Measurements from ENCODE around the gene HYPK.

The HYPK gene

DNA sequence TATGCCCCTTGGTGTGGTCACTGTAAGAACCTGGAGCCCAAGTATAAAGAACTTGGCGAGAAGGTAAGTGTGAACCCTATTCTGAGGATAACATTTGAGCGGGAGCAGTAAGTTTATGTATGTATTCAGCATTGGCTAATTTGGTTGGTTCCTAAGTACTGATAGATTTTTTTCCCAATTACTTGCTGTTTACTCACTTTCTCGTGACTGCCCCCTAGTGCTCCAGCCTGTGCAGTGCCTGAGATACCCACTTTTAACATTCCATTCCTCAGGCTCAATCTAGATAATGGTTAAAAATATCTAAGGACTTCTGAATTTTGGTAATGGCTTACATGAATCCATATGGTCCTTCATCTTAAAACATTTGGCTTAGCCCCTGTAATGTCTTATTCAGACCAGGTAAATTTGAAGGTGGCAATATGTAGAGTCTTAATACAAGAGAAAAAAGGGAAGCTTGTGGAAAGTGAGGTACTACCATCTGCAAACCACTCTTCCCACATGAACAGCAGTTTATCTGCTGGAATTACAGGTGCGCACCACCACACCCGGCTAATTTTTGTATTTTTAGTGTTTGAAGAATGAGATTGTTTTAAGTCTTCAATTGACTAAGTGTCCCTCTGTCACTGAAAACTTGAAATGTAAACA is 30.7 kb upstream of the HYPK start:
- no peak overlapping the region for H4K8ac ChIP-seq (ENCODE audit: low read depth, low read length)
- H2AFZ ChIP-seq (ENCODE audit: low read length) = no peak overlapping the region
- no peak overlapping the region for H2BK120ac ChIP-seq (ENCODE audit: low read depth, low read length)
- H3K18ac ChIP-seq (ENCODE audit: low read length) = no peak overlapping the region
- H3K4ac ChIP-seq (ENCODE audit: low read length) = no peak overlapping the region
- no peak overlapping the region for H3K4me2 ChIP-seq (ENCODE audit: insufficient read depth, low read length, poor library complexity, severe bottlenecking)
- H2BK12ac ChIP-seq (ENCODE audit: low read length) = no peak overlapping the region
- H2AK5ac ChIP-seq (ENCODE audit: low read depth, low read length) = no peak overlapping the region
- H3K14ac ChIP-seq (ENCODE audit: low read length) = no peak overlapping the region
- no peaks in the 10 kb centered on the region for H3K79me1 ChIP-seq (ENCODE audit: low read depth, low read length)
- H4K91ac ChIP-seq (ENCODE audit: low read depth, low read length, poor library complexity) = no peak overlapping the region
- H3K36me3 ChIP-seq (replicated peaks in 1 of 2; ENCODE audit: control insufficient read depth in 2 of 2, insufficient read depth in 2 of 2, low read length in 2 of 2) = peaks cover 30 to 96% of the 10 kb centered on the region in 2 donors
- H3K4me3 ChIP-seq (ENCODE audit: low read length in 2 of 2) = no peak overlapping the region
- no peaks in the 10 kb centered on the region for H3K9me3 ChIP-seq (replicated peaks in 1 of 2; ENCODE audit: control insufficient read depth in 2 of 2, insufficient read depth in 1 of 2, low read depth in 1 of 2, low read length in 2 of 2)
- no peak overlapping the region for H3K9ac ChIP-seq (ENCODE audit: low read depth, low read length, poor library complexity)
- H3K27me3 ChIP-seq (ENCODE audit: control insufficient read depth in 3 of 3, insufficient read depth in 3 of 3, low read depth in 1 of 3, low read length in 3 of 3) = no peaks in the 10 kb centered on the region
- H2BK5ac ChIP-seq (ENCODE audit: low read length) = no peak overlapping the region
- H3K27ac ChIP-seq (replicated peaks; ENCODE audit: low read length) = no peak overlapping the region
- no peak overlapping the region for H2BK15ac ChIP-seq (ENCODE audit: low read length)
- no peaks in the 10 kb centered on the region for H3K4me1 ChIP-seq (ENCODE audit: control insufficient read depth in 2 of 2, insufficient read depth in 1 of 2, low read depth in 1 of 2, low read length in 2 of 2)
- WGBS, 2 donors (ENCODE audit: extremely low coverage in 2 of 2, insufficient read length in 2 of 2, insufficient replicate concordance in 1 of 2) = no CpG with 5 or more reads among the region's 5 CpGs
- H3K23ac ChIP-seq (ENCODE audit: low read depth, low read length, poor library complexity) = no peak overlapping the region
- DNase-seq (ENCODE audit: low spot score) = no peak

GRCh38 chr15:43771816-43772215 is 28.6 kb upstream of the HYPK start:
- Histone ChIP-seq H3K14ac (ENCODE audit: low read length) (no peak overlapping the region), H2BK120ac (ENCODE audit: low read depth, low read length) (no peak overlapping the region), H3K27ac (replicated peaks; ENCODE audit: low read length) (no peak overlapping the region), H3K4me1 (ENCODE audit: control insufficient read depth in 2 of 2, insufficient read depth in 1 of 2, low read depth in 1 of 2, low read length in 2 of 2) (peaks cover 0 to 6% of the 10 kb centered on the region in 2 donors), H3K27me3 (ENCODE audit: control insufficient read depth in 3 of 3, insufficient read depth in 3 of 3, low read depth in 1 of 3, low read length in 3 of 3) (peaks cover 0 to 10% (median 2%) of the 10 kb centered on the region in 3 experiments), H3K18ac (ENCODE audit: low read length) (no peak overlapping the region), H2AFZ (ENCODE audit: low read length) (no peak overlapping the region), H3K23ac (ENCODE audit: low read depth, low read length, poor library complexity) (no peak overlapping the region), H3K36me3 (replicated peaks in 1 of 2; ENCODE audit: control insufficient read depth in 2 of 2, insufficient read depth in 2 of 2, low read length in 2 of 2) (peaks cover 22 to 86% of the 10 kb centered on the region in 2 donors), H3K4ac (ENCODE audit: low read length) (no peak overlapping the region), H3K9me3 (replicated peaks in 1 of 2; ENCODE audit: control insufficient read depth in 2 of 2, insufficient read depth in 1 of 2, low read depth in 1 of 2, low read length in 2 of 2) (no peaks in the 10 kb centered on the region), H3K79me1 (ENCODE audit: low read depth, low read length) (no peaks in the 10 kb centered on the region), H2BK15ac (ENCODE audit: low read length) (no peak overlapping the region), H3K4me2 (ENCODE audit: insufficient read depth, low read length, poor library complexity, severe bottlenecking) (no peak overlapping the region), H2AK5ac (ENCODE audit: low read depth, low read length) (no peak overlapping the region), H3K4me3 (ENCODE audit: low read length in 2 of 2) (no peak overlapping the region), H4K91ac (ENCODE audit: low read depth, low read length, poor library complexity) (no peak overlapping the region), H2BK5ac (ENCODE audit: low read length) (no peak overlapping the region), H4K8ac (ENCODE audit: low read depth, low read length) (no peak overlapping the region), H2BK12ac (ENCODE audit: low read length) (no peak overlapping the region), H3K9ac (ENCODE audit: low read depth, low read length, poor library complexity) (no peak overlapping the region)
- no CpG with 5 or more reads among the region's 2 CpGs for WGBS, 2 donors (ENCODE audit: extremely low coverage in 2 of 2, insufficient read length in 2 of 2, insufficient replicate concordance in 1 of 2)
- no peak for DNase-seq (ENCODE audit: low spot score)

GRCh38 chr15:43772624-43773023 is 27.8 kb upstream of the HYPK start:
- peaks cover 22 to 78% of the 10 kb centered on the region in 2 donors for H3K36me3 ChIP-seq (replicated peaks in 1 of 2; ENCODE audit: control insufficient read depth in 2 of 2, insufficient read depth in 2 of 2, low read length in 2 of 2)
- H4K8ac ChIP-seq (ENCODE audit: low read depth, low read length) = no peak overlapping the region

GRCh38 chr15:43774062-43774461 is 26.3 kb upstream of the HYPK start:
- Histone ChIP-seq H3K9me3 (replicated peaks in 1 of 2; ENCODE audit: control insufficient read depth in 2 of 2, insufficient read depth in 1 of 2, low read depth in 1 of 2, low read length in 2 of 2) (no peaks in the 10 kb centered on the region), H3K4me2 (ENCODE audit: insufficient read depth, low read length, poor library complexity, severe bottlenecking) (no peak overlapping the region), H3K18ac (ENCODE audit: low read length) (no peak overlapping the region), H3K23ac (ENCODE audit: low read depth, low read length, poor library complexity) (no peak overlapping the region), H2AFZ (ENCODE audit: low read length) (no peak overlapping the region), H2BK5ac (ENCODE audit: low read length) (no peak overlapping the region), H2AK5ac (ENCODE audit: low read depth, low read length) (no peak overlapping the region), H3K36me3 (replicated peaks in 1 of 2; ENCODE audit: control insufficient read depth in 2 of 2, insufficient read depth in 2 of 2, low read length in 2 of 2) (peaks cover 18 to 64% of the 10 kb centered on the region in 2 donors), H3K14ac (ENCODE audit: low read length) (no peak overlapping the region), H3K9ac (ENCODE audit: low read depth, low read length, poor library complexity) (no peak overlapping the region), H3K79me1 (ENCODE audit: low read depth, low read length) (no peaks in the 10 kb centered on the region), H4K91ac (ENCODE audit: low read depth, low read length, poor library complexity) (no peak overlapping the region), H4K8ac (ENCODE audit: low read depth, low read length) (no peak overlapping the region), H2BK120ac (ENCODE audit: low read depth, low read length) (no peak overlapping the region), H2BK12ac (ENCODE audit: low read length) (no peak overlapping the region), H3K4me3 (ENCODE audit: low read length in 2 of 2) (no peak overlapping the region), H3K27me3 (ENCODE audit: control insufficient read depth in 3 of 3, insufficient read depth in 3 of 3, low read depth in 1 of 3, low read length in 3 of 3) (peaks cover 0 to 10% (median 2%) of the 10 kb centered on the region in 3 experiments), H2BK15ac (ENCODE audit: low read length) (no peak overlapping the region), H3K4ac (ENCODE audit: low read length) (no peak overlapping the region), H3K27ac (replicated peaks; ENCODE audit: low read length) (no peak overlapping the region), H3K4me1 (ENCODE audit: control insufficient read depth in 2 of 2, insufficient read depth in 1 of 2, low read depth in 1 of 2, low read length in 2 of 2) (peaks cover 0 to 7% of the 10 kb centered on the region in 2 donors)
- no CpG with 5 or more reads among the region's 4 CpGs for WGBS, 2 donors (ENCODE audit: extremely low coverage in 2 of 2, insufficient read length in 2 of 2, insufficient replicate concordance in 1 of 2)
- DNase-seq (ENCODE audit: low spot score) = no peak

More at GRCh38 chr15:43772624-43773023, 27.8 kb upstream of the HYPK start:
- Histone ChIP-seq H3K4me2 (ENCODE audit: insufficient read depth, low read length, poor library complexity, severe bottlenecking) (no peak overlapping the region), H3K4ac (ENCODE audit: low read length) (no peak overlapping the region), H2BK15ac (ENCODE audit: low read length) (no peak overlapping the region), H3K79me1 (ENCODE audit: low read depth, low read length) (no peaks in the 10 kb centered on the region), H3K14ac (ENCODE audit: low read length) (no peak overlapping the region), H3K9ac (ENCODE audit: low read depth, low read length, poor library complexity) (no peak overlapping the region), H2AFZ (ENCODE audit: low read length) (no peak overlapping the region), H2BK120ac (ENCODE audit: low read depth, low read length) (no peak overlapping the region), H3K23ac (ENCODE audit: low read depth, low read length, poor library complexity) (no peak overlapping the region), H3K9me3 (replicated peaks in 1 of 2; ENCODE audit: control insufficient read depth in 2 of 2, insufficient read depth in 1 of 2, low read depth in 1 of 2, low read length in 2 of 2) (no peaks in the 10 kb centered on the region), H2BK5ac (ENCODE audit: low read length) (no peak overlapping the region), H2AK5ac (ENCODE audit: low read depth, low read length) (no peak overlapping the region), H3K27me3 (ENCODE audit: control insufficient read depth in 3 of 3, insufficient read depth in 3 of 3, low read depth in 1 of 3, low read length in 3 of 3) (peaks cover 0 to 10% (median 2%) of the 10 kb centered on the region in 3 experiments), H2BK12ac (ENCODE audit: low read length) (no peak overlapping the region), H3K4me1 (ENCODE audit: control insufficient read depth in 2 of 2, insufficient read depth in 1 of 2, low read depth in 1 of 2, low read length in 2 of 2) (peaks cover 0 to 7% of the 10 kb centered on the region in 2 donors), H3K4me3 (ENCODE audit: low read length in 2 of 2) (no peak overlapping the region), H3K18ac (ENCODE audit: low read length) (no peak overlapping the region), H4K91ac (ENCODE audit: low read depth, low read length, poor library complexity) (no peak overlapping the region), H3K27ac (replicated peaks; ENCODE audit: low read length) (no peak overlapping the region)
- DNase-seq (ENCODE audit: low spot score) = no peak

Data from neuronal stem cell (in vitro differentiated cells).